GM20431 (cell line): Measurements from ENCODE around the gene HLA-DRA.

ENCODE experiments used
- in situ Hi-C: fragments of 300-500 bp; cut with MseI, MboI; formaldehyde crosslinking; loops from one replicate; pipeline ENCODE4 v1.15.0; 2020; ENCODE audit warnings: low sequenced_read_pairs; ENCODE audit not compliant: unreplicated experiment

Gene HLA-DRA

GRCh38 chr6:32439602-32440214 lies at the start of gene HLA-DRA:
Gene HLA-DRA (plus strand): TSS chr6:32439887. CDS start chr6:32439951, 64 bp downstream.
- in situ Hi-C loops = no loop called here

DNA sequence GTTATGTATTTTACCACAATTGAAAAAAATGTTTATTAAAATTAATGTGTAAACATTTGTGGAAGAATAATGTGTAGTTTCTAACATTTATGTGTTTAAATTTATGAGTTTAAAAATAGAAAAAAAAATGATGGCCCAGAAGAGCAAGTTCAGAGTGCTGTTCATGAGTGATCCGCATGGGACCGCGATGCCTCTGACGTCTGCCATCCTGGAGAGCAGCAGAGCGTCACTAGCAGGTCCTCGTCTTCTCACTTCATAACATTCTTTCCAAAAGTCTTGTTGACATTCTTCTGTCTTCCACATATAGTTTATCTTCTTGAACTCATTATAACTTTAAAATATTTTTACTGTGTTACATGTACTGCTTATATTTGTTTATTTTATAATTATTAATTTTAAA lies 48.2 kb upstream of the HLA-DRA start:
- in situ Hi-C loops = no loop called here

DNA sequence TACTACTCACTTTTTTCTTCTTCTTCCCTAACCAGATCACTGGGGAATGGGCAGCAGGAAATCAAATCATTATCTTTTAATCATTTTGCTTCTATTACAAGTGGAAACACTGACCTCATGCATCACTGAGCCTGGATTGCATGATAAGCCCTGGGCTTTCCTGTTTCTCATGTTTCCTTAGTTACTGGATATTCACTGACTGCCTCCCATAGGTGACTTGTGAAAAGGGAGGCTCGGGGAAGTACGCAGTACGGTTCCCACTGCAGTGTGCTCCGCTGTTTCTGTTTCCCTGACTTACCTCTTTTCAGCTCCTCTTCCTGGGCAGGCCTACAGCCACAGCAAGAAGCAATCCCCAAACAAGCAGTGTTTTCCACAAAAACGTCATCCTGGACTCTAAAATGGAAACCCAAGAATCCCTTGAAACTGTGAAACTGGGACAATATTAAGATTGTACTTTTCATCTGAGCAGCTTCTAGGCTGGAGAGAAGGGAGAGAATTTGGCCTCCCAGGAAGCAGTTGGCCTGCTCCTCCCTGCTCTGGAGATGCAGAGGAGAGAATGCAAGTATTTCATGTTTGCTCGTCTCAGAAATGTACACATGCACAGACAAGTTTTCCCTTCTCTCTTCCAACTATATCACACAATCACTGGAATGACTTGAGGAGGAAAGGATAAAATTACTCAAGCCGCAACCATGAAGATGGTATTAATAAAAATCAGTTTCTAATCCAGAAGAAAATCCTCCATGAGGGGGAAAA lies 45.8 kb upstream of the HLA-DRA start:
- in situ Hi-C loops = no loop called here

DNA sequence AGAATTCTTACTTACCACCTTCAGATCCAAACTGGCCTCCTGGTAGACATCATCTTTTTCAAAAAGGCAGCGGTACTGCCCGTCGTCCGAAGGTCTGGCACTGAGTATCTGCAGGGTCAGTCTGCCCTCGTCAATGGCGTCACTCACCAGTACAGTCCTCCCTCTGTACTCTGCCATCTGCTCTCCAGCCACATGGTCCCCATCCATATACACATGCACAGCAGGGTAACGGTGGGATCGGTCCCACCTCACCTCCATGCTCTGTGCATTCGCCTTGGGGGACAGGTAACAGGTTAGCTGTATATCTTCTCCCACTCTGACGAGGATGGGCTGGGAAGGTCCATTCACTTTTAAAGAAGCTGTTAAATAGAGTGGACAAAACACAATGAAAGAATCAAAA lies 43.7 kb upstream of the HLA-DRA start:
- in situ Hi-C loops = no loop called here

DNA sequence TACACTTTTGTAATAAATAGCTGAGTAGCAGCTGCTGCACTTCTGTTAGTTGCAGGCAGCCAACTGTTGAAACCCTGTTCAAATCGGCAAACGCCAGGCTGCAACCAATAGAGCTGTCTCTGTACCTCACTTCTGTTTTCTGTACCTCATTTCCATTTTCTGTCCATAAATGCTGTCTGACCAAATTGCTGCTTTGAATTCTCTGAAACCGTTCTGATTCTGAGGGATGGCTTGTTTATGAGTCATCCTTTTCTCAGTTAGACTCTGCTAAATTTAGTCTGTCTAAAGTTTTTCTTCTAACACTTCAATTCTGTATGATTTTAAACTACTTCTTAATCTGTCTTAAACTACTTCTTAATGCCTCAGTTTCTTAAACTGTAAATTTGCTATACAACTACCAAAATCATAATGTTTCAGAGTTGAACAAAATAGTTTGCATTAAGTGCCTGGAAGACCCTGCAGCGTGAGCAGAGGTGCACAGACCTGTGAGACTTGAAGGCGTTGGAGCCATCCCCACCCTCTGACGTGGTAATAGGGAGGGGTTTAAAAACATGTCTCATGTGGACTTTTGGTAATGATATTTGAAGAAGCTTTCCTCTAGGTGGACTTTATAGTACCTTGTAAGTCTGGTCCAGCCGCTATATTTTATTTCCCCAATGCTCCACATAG lies 42.3 kb upstream of the HLA-DRA start:
- in situ Hi-C loops = no loop called here

DNA sequence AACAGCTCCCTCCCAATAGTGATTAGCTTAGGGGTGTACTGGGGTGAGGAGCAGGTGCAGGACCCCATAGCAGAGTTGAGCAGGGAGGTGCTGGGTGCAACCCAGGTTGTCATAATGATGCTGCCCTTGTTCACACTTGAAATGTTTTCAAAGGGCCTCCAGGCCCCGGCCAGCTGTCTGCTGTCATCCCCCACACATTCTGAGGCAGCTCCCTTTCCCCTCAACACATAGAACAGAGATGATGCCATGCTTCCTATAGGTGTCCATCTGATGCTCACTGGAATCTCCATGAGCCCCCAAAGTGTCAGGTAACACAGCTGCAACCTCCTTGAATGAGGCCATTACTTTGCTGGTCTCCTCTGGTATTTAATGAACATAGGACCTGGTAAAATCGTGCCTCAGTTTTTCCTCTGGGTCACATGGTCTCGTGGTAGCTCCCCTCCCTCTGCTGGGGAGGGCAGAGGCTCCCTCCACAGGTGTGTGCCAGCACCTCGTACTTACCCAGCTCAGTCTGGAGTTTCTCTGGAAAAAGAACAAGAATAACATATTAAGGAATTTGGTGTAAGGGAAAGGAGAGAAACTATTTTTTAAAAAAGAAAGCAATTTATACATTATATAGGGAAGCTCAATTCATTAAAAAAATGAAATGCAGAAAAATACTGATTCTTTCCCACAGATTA lies 38.3 kb upstream of the HLA-DRA start:
- in situ Hi-C loops = no loop called here

GRCh38 chr6:32402812-32403211 lies 36.9 kb upstream of the HLA-DRA start:
- in situ Hi-C loops = no loop called here

DNA sequence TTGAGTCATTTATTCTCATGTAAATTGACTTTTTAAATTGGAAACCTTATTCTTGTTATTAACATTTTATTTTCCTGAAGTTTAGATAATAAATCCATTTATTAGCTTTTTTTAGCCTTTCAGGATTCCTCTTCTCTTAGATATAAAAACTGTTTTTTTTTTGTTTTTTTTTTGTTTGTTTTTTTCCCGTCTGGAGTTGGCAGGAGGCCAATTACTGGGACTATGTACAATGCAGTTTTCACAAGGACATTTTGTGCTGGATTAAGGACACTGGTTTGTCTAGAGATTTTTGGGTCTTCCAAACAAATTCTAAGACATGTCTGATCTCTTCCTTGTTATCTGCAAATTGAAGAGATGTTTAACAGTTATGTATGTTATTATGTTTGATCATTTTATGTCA lies 34.0 kb upstream of the HLA-DRA start:
- in situ Hi-C loops = no loop called here

- in situ Hi-C loops = no loop called here
Measured at GRCh38 chr6:32406197-32406596, 33.5 kb upstream of the HLA-DRA start.

- in situ Hi-C loops = no loop called here
Measured at GRCh38 chr6:32406857-32407256, 32.8 kb upstream of the HLA-DRA start, which contains the start of gene BTNL2. Gene BTNL2 (minus strand): TSS chr6:32407181. CDS start chr6:32407123, 58 bp downstream.

DNA sequence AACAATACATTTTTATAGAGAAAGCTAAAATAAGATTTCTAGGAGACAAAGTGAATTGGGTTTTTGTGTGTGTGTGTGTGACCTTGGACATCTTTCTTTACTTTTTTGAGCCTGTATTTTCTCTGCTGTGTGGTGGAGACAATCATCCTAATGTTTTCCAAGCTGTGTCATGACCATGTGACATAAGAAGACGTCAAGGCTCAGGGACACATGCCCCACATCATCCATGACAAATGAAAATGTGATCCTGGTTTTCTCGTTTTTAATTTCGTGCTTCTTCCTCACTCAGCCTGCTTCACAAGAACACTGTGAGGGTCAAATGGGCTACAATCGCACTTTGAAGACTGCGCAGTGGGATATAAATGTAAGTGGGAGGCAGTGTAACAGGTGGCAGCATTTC lies 28.8 kb upstream of the HLA-DRA start:
- in situ Hi-C loops = loop anchor here (10.0 kb wide), 2 partner anchors 284 to 384 kb away; no protein-coding TSS in a partner anchor

DNA sequence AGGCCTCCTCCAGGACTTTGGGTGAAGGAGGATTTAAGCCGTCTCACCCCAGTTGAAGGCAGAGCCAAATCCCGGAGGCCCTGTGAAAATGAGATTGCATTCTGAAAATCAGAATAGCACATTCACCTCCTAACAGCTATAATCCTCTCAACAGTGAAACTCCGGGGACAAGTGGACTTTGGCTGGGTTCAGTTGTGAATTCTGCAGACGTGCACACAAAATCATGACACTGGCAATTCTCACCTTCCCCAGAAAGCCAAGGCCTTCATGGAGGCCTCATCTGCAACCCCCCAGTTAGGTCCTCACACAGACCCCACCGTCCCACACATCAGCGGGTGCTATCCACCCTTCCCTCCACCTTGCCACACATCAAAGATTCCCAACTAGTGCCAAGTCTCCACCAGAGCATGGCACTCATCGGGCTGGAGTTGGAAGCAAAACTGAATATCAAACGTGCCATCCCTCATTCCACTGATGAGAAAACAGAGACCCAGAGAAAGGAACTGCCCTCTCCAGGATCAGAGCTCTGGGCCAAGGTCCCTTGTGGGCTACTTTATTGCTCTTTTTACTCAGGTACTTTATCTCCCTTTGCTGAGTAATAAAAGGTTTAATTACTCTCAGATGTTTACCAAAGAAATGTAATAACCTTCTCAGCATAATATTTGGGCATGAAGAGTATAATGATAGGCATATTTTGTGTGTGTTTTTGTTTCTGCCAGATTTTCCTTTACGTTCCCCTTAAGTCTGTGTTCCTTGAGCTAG lies 27.9 kb upstream of the HLA-DRA start:
- in situ Hi-C loops = loop anchor here (10.0 kb wide), 2 partner anchors 283 to 383 kb away; no protein-coding TSS in a partner anchor

GRCh38 chr6:32413427-32414047 lies 26.1 kb upstream of the HLA-DRA start:
- in situ Hi-C loops = loop anchor here (10.0 kb wide), 2 partner anchors 281 to 381 kb away; no protein-coding TSS in a partner anchor

DNA sequence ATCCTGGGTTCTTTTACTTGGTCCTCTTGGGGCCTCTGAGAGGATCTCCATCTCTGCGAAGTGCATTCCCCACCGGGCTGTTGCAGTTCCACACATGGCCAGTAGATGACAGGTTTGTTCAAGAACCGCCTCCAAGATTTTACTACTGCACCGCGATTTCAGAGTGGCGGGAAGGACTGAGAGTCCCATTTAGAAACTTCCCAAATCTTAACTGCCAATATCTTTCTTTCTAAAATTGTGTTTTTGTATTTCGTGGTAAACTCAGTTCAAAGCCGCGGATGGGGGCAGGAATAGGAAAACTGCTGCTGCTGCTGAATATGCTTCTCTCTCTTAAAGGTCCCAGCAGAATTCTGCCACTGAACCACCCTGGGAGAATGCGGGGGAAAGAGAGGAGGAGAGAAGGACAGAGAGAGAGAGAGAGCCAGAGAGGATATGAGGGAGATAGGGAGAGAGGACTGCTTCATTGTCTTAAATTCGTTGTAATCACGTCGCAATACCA lies 24.1 kb upstream of the HLA-DRA start:
- in situ Hi-C loops = loop anchor here (10.0 kb wide), 2 partner anchors 279 to 379 kb away; no protein-coding TSS in a partner anchor

- in situ Hi-C loops = loop anchor here (10.0 kb wide), 2 partner anchors 279 to 379 kb away; no protein-coding TSS in a partner anchor
Measured at GRCh38 chr6:32416036-32416435, 23.7 kb upstream of the HLA-DRA start.

GRCh38 chr6:32424589-32425300 lies 14.9 kb upstream of the HLA-DRA start:
- in situ Hi-C loops = no loop called here

DNA sequence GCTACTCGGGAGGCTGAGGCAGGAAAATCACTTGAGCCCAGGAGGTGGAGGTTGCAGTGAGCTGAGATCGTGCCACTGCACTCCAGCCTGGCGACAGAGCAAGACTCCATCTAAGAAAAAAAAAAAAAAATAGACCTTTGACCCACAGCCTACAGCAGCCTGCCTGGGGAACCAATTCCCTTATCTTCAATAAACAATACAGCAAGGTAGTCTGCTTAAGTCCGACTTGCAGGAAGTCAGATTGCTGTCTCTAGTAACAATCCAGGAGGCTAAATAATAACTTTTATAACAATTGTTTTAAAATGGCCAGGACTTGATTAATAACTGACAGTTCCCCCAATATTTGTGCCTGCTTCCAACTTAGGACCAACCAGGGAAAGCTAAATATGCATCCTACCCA lies 13.3 kb upstream of the HLA-DRA start:
- in situ Hi-C loops = no loop called here

GRCh38 chr6:32427218-32427617 lies 12.5 kb upstream of the HLA-DRA start:
- in situ Hi-C loops = no loop called here
